GM21526 (cell line): ENCODE data around the gene MAP2K5.

Experiments used
- ATAC-seq: cut with Tn5 transposase; IDR thresholded peaks from one replicate; pipeline ENCODE4 v1.9.1; 2021; ENCODE audit warnings: moderate library complexity; ENCODE audit not compliant: unreplicated experiment, low FRiP score

MAP2K5 gene

DNA sequence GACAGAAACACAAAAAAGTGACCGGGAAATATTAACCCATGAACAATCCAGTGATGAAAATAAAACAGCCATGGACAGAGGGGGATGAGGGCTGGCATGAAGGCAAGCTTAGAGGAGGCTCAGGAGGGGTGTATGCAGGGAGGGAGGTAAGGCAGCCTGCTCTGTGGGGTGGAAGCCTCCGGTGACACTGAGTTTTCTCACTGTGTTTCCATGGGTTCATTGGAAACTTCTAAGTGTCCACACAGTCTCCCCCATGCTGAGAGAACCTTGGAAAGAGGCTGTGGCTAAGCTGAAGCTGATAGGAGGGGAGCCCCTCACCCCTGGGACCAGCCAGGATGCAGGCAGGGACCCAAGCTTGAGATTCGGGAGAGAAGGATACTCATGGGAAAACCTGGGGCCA, 276.0 kb downstream of the MAP2K5 start:
- no peak for ATAC-seq

DNA sequence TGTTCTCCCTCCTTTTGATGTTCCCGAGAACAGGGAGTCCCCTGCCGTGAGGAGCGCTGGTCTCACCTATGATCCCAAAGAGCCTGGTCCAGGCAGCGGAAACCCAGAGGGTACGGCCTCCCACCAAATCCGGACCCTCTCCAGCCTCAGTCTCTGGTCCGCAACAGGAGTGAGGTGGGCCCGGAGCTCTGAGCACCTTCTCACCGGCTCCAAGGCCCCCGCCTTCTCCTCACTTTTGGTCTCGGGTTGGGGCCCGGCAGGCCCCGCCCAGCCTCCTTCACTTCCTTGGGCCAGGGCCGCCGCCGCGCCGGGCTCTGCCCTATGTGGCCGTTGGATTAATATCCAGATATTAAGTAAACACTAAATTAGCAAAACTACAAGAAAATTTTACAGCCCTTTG, 277.1 kb downstream of the MAP2K5 start:
- ATAC-seq, result no peak

DNA sequence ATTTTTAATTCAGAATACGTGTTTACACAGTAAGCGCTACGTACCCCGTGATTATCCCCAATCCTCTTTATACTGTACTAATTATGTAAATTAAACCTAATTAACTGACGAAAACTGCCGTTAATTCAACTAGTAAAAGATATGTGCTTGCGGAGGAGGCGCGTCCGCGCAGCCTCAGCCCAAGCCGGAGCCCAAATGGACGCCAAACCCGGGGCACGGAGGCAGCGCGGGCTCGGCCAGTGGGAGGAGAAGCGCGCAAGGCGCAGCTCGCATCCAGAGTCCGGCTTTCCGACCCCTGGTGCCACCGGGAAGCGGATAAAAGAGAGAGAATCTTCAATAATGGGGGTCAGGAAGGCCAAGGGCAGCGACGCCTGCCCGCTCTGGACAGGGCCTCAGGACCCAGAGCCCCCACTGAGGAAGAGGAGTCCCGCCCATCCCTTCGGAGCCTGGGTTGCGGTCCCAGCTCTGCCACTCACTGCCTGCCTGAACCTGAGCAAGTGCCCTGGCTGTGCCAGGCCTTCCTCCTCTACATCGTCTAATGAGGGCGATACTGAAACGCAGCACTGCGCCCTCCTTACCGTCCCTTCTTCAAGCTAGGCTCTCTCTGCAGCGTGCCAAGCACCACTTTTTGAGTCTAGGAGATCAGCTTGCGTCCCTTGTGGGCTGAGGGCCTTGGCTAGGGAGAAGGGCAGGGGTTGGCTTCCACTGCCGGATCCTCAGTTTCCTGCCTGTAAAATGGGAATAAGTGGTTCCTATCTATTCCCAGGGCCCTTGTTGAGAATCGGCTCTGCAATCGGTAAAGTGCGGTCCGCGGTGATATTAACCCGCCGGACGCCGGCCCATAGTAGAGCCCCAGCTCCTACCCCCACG, 277.9 kb downstream of the MAP2K5 start:
- no peak for ATAC-seq

DNA sequence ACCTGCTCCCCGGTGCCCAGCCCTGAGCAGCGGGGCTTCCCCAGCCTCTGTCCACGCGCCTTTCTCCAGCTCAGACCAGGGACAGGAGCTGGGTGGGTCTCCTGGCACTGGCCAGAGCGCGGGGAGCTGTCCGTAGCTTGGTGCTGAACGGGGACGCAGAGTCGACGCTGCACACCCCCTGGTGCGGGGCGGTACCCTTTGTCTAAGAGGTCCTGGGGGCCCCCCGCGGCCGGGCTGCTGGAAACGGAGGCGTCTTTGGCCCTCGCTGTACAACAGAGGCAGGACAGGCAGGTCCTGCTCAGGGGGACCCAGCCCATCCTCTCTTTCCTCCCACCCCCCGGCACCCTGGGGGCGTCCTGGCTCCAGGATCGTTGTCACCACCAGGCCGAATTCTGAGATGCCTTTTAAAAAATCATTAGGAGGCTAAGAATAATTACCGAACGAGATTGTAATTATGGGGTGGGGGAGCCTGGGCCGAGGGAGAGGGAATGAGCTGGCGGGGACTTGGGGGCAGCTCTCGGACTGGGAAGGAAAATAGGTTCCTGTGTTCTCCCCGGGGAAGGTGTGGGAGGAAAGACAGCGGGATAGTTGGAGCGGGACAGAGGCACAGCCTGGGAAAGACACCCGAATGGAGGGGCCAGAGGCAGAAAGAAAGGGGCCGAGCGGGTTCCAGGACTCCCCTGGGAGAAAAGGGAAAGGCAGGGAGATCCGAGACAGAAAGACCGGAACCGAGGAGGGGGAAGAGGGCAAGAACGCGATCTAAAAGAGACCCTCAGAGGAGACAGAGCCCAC, 278.7 kb downstream of the MAP2K5 start:
- ATAC-seq, result no peak

DNA sequence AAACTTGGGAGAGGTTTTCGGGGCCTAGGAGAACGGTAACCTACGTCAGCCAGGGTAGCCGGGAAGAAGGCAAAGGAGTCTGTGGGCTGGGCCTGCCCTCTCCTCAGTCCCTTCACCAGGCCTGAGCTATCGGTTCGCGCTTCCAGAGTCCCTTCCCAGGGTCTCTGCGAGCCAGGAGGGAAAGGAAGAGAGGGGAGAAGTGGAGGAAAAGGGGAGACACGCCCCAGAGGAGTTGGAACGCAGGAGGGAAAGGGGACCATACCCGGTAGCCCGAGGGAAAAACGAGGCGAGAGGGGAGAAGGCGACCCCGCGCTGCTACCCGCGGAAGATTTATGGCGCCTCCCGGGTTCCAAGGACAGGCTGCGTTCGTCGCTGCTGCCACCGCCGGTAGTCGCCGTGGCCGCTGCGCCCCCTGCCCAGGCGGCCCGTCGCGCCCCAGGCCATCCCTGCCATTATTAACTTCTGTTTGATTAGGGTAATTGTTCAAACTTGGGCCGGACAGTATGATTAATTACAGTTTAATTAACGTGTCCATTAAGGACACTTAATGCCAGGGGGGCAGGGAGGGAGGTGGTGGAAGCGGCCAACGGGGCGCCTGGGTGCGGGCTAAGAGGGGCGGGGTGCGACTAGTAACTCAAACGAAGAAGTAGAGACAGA, 279.4 kb downstream of the MAP2K5 start:
- no peak for ATAC-seq

DNA sequence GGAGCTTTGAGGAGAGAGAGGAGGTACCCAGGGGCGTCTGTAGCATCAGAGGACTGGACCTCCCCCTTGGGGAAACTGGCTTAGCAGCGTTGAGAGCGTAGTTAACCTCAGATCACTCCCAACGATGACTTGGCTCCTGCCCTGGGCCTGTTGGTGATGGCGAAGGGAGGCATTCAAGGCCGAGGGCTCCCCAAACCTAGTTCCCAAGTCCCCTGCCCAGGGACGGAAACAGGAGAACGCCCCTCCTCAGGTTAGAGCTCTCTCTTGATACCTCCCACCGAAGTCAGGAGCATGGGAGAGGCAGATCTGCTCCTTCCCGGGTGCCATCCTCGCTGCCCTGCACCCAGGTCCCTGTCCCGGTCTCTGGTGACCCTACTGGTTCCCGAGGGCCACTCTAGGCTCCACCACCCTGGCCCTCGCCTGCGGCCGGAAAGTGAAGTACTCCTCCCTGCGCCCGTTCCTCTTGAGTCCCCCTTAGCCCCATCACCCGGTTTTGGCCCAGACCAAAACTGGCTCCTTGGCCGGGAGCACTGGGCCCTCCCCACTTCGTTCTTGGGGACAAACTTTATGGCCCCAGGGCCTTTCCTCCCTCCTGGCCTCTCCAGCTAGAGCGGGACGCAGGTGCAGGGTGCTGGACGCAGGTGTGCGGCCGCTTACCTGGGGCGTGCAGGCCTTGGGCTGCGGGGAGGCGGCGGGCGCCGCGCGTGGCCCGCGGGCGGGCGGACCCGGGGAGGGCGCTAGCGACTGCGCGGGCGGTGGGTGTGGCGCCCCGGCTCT, 280.2 kb downstream of the MAP2K5 start:
- ATAC-seq, result no peak

DNA sequence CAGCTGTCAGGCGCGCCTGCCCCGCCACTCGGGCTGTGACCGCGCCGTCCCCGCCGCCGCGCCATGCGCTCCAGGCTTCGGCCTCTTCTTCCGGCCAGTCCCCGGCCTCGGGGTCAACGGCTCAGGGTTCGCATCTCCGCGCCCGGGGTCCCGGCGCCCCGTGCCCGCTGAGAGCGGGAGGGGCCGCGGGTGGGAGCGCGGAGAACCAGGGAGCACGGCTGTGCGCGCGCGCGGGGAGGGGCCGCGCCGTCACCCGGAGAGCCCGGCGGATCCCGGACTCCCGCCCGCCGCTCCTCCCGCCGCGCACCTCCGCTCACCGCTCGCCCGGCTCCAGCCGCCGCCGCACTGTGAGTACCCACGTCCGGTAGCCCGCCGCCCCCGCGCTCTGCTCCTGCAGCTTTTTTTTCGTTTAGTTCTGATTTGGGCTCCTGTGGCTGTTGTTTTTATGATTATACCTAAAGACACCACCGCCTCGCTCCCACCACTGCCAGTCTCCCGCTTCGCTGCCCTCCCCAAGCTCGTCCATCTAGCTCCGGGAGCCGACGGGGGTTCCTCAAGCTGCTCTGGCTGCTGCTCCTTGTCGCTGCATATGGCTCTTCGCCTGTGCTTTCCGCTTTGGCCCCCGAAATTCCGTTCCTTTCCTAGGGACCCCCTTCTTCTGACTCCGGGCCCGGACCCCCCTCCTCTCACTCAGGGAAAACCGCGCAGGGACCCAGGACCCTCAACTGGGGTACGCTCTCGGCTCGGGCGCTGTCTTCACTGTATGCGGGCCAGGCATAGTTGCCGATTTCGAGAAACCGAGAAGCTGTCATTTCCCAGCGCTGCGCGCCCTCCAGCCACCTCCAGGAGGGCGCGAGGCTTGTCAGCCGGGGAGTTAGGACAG, 281.1 kb downstream of the MAP2K5 start:
- no peak for ATAC-seq

DNA sequence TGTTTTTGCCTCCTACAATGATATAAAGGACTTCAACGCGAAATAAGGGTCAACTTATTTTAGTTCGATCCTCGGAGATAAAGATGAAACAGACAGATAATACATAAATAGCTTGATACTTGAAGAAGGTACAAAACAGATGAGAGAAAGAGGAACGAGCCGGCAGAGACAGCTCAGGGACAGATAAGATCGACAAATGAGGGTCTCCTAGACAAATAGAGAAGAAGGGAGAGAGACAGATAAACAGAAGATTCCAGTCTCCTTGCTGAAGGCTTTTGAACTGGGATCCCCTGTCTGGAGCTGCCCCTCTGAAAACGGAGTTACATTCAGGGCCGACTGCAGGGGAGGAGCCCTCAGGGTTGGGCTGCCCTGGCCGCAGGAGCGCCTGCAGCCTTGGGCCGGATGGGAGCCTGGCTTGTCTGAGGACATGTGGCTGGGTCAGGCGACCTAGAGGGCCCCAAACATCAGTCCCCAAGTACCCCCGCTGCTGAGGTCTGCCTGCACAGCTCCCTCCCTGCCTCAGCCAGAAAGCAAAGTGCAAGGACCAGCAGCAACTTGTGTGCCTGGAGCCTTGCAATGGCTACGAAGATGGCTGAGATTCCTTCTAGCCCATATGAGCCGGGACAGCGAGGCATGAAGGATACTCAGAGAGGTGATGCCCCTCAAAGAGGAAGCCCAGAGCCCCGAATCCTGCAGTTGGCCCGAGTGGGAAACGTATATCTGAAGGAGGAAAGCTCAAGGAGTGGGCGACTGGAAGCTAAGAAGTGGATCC, 281.9 kb downstream of the MAP2K5 start:
- ATAC-seq, result no peak

DNA sequence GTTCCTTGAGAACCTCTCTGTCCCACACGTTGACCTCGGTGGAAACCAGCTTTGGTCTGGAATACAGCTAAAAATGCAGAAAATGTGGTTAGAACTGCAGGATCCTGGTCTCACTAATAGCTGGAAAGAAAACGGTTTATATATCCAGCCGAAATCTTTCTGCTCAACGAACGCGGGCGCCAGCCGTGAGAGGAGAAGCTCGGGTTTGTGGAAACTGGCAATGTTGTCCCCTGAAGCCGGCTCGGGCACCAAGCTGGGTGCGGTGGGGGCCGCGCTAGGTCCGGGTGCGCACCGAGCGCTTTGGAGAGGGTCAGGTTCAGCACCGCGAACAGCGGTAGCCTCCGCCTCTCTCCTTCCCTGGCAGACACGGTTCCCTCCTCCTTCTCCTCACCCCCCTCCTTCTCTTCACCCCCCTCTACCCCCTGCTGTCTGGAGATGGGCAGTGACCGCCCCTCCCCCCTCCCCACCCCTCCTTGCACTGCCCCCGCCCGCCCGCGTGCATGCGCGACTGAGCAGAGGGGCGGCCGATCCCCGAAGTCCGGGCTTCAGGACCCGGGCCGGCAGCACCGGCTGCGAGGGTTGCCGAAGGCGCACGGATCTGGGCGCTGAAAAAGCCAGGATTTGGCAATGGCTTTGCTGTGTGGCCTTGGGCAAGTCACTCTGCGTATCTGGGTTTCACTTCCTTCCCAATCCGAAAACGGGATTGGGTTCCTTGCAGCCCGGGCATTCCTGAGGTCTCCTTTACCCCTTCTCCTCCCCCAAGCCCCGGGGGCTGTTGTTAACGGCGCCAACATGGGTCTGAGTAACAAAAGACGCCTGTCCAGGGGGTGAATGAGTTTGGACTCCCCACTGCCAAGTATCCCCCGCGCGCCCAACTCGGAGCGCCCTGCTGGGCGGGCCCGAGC, 282.7 kb downstream of the MAP2K5 start, which contains the start of gene SKOR1:
SKOR1 (plus strand) TSS at position 534 of the 905 bp plus-strand sequence; CDS start at position 628, 94 bp downstream.
- ATAC-seq, result no peak

DNA sequence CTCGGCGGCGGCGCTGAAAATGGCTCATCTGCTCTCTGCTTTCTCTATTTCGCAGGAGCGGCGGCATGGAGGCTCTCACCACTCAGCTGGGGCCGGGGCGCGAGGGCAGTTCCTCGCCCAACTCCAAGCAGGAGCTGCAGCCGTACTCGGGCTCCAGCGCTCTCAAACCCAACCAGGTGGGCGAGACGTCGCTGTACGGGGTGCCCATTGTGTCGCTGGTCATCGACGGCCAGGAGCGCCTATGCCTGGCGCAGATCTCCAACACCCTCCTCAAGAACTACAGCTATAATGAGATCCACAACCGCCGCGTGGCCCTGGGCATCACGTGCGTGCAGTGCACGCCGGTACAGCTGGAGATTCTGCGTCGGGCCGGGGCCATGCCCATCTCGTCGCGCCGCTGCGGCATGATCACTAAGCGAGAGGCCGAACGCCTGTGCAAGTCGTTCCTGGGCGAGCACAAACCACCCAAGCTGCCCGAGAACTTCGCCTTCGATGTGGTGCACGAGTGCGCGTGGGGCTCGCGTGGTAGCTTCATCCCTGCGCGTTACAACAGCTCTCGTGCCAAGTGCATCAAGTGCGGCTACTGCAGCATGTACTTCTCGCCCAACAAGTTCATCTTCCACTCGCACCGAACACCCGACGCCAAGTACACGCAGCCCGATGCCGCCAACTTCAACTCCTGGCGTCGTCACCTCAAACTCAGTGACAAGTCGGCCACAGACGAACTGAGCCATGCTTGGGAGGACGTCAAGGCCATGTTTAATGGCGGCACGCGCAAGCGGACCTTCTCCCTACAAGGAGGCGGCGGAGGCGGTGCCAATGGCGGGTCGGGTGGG, 283.6 kb downstream of the MAP2K5 start:
- ATAC-seq, result no peak

DNA sequence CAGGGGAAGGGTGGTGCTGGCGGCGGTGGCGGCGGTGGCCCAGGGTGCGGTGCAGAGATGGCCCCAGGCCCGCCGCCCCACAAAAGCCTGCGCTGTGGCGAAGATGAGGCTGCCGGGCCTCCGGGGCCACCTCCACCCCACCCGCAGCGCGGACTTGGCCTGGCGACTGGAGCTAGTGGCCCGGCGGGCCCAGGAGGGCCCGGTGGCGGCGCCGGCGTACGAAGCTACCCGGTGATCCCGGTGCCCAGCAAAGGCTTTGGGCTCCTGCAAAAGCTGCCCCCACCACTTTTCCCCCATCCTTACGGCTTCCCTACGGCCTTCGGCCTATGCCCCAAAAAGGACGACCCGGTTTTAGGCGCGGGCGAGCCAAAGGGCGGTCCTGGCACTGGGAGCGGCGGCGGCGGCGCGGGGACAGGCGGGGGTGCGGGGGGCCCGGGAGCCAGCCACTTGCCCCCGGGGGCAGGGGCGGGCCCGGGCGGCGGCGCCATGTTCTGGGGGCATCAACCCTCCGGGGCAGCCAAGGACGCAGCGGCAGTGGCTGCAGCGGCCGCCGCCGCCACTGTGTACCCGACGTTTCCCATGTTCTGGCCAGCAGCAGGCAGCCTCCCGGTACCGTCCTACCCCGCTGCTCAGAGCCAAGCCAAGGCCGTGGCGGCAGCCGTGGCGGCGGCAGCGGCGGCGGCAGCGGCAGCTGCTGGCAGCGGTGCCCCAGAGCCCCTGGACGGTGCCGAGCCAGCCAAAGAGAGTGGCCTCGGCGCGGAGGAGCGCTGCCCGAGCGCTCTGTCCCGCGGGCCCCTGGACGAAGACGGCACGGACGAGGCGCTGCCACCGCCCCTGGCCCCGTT, 284.4 kb downstream of the MAP2K5 start:
- ATAC-seq, result no peak

DNA sequence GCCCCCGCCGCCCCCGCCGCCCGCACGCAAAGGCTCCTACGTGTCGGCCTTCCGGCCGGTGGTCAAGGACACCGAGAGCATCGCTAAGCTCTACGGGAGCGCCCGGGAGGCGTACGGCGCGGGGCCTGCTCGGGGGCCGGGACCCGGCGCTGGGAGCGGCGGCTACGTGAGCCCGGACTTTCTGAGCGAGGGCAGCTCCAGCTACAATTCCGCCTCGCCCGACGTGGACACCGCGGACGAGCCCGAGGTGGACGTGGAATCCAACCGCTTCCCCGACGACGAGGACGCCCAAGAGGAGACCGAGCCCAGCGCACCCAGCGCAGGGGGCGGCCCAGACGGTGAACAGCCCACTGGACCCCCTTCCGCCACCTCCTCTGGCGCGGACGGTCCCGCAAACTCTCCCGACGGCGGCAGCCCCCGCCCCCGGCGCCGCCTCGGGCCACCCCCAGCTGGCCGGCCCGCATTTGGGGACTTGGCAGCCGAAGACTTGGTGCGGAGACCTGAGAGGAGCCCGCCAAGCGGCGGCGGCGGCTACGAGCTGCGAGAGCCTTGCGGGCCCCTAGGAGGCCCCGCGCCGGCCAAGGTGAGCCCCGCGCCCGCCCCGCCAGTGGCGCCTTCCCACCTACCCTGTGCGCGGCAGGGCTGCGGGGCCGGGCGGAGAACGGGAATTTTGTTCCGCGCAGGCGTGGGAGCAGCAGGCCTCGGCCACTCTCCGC, 285.2 kb downstream of the MAP2K5 start:
- no peak for ATAC-seq

DNA sequence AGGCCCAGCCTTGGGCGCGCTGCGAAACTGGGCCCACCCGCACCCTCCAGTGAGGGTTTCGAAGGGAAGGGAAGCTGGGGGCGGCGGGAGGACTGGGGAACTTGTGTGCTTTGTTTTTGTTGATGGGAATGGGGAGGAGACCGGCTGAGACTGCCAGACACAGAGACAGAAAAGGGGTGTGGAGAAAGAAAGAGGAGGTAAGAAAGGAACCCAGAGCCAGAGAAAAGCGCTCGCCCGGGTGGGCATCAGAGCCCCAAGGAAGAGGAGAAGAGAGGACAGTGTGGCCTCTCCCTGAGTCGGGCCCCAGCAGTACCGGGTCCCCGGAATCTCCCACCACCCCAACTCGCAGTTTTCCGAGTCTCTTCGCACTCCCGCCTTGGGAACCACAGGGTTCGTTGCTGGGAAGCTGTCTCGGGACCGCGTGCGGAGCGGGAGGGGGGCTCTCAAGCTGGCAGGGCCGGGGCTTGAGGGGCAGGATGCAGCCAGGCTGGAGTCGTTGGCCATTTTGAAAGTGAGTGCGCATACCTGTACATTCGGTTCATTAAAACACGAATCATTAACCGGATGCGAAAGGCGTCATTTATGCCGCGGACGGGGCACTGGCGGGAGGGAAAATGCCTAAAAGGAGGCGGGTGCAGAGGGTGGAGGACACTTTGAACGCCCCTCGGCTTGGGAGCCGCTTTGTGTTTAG, 285.9 kb downstream of the MAP2K5 start:
- no peak for ATAC-seq

DNA sequence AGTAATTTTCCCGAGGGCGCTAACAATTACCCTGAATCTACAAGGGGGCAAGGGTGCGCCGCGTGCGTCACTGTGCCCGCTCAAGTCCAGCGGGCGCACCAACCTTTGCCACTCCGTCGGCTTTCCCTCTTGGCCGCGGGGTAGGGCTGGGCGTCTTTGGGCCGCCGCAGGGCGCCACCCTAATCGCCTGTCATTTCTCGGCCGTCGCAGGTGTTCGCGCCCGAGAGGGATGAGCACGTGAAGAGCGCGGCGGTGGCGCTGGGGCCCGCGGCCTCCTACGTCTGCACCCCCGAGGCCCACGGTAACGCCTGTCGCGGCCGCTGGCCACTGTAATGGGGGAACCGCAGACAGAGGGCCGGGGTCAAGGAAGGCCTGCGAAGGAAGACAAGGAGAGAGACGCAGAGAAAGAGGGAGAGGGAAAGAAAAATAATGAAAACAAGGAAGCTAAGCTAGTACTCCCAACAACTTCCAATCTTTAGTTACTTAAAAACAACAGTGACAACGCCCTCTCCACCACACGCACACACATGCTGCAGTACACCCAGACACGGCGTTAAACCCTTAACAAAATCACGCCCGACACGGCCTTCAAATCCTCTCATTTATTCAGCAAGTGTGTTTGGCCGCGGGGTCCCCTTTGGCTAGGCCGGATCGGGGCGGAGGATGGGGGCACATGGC, 286.6 kb downstream of the MAP2K5 start:
- ATAC-seq, result no peak
